ENCODE data around the gene CFAP298.

Gene CFAP298

GRCh38 chr21:32569261-32570230, 42.6 kb downstream of the CFAP298 start (continued):
- TF ChIP-seq ZBTB48 (tag by site-specific recombination; IDR thresholded peaks at IDR 0.05) (peak; percentile 93), ZNF549 (tag by site-specific recombination; IDR thresholded peaks at IDR 0.05) (no peak), ZNF658 (tag by site-specific recombination; IDR thresholded peaks at IDR 0.05) (no peak), WT1 (tag by site-specific recombination; IDR thresholded peaks at IDR 0.05) (0 out of 2 replicates have a peak, but pooled peaks have one; percentile 26), ZSCAN23 (tag by site-specific recombination; IDR thresholded peaks at IDR 0.05) (no peak; the same call in 1 of the 2 replicates), ZNF184 (tag by site-specific recombination; IDR thresholded peaks at IDR 0.05) (peak; percentile 90), EGR2 (tag by site-specific recombination; IDR thresholded peaks at IDR 0.05; ENCODE audit: low read depth) (peak; percentile 82), ZNF157 (tag by site-specific recombination; IDR thresholded peaks at IDR 0.05) (no peak), BCL11B (tag by site-specific recombination; IDR thresholded peaks at IDR 0.05; ENCODE audit: low read depth) (no peak), ZNF488 (tag by site-specific recombination; IDR thresholded peaks at IDR 0.05) (no peak), ZNF529 (tag by site-specific recombination; IDR thresholded peaks at IDR 0.05; ENCODE audit: insufficient replicate concordance) (no peak), ZNF114 (tag by site-specific recombination; IDR thresholded peaks at IDR 0.05) (no peak), SETDB1 (IDR thresholded peaks at IDR 0.05; ENCODE audit: insufficient read length, low read length) (no peak), ZNF175 (tag by site-specific recombination; IDR thresholded peaks at IDR 0.05) (no peak), ZNF777 (tag by site-specific recombination; IDR thresholded peaks at IDR 0.05; ENCODE audit: borderline replicate concordance) (no peak), ZNF426 (tag by site-specific recombination; IDR thresholded peaks at IDR 0.05) (no peak), ZNF311 (tag by site-specific recombination; IDR thresholded peaks at IDR 0.05; ENCODE audit: borderline replicate concordance) (no peak), GLI4 (tag by site-specific recombination; IDR thresholded peaks at IDR 0.05) (no peak), ZNF354C (tag by site-specific recombination; IDR thresholded peaks at IDR 0.05; ENCODE audit: borderline replicate concordance, low read depth) (no peak)
- TF ChIP-seq, protein P1, sequence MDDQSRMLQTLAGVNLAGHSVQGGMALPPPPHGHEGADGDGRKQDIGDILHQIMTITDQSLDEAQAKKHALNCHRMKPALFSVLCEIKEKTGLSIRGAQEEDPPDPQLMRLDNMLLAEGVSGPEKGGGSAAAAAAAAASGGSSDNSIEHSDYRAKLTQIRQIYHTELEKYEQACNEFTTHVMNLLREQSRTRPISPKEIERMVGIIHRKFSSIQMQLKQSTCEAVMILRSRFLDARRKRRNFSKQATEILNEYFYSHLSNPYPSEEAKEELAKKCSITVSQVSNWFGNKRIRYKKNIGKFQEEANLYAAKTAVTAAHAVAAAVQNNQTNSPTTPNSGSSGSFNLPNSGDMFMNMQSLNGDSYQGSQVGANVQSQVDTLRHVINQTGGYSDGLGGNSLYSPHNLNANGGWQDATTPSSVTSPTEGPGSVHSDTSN (CRISPR knock-in tag; IDR thresholded peaks at IDR 0.05) = peak; percentile 75; the same call in 1 of the 2 replicates
- TF ChIP-seq, protein P2, sequence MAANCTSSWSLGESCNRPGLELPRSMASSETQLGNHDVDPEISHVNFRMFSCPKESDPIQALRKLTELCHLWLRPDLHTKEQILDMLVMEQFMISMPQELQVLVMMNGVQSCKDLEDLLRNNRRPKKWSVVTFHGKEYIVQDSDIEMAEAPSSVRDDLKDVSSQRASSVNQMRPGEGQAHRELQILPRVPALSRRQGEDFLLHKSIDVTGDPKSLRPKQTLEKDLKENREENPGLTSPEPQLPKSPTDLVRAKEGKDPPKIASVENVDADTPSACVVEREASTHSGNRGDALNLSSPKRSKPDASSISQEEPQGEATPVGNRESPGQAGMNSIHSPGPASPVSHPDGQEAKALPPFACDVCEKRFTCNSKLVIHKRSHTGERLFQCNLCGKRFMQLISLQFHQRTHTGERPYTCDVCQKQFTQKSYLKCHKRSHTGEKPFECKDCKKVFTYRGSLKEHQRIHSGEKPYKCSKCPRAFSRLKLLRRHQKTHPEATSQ (tag by site-specific recombination; IDR thresholded peaks at IDR 0.05) = peak; percentile 57; the same call in 1 of the 2 replicates
- TF ChIP-seq, protein P3, sequence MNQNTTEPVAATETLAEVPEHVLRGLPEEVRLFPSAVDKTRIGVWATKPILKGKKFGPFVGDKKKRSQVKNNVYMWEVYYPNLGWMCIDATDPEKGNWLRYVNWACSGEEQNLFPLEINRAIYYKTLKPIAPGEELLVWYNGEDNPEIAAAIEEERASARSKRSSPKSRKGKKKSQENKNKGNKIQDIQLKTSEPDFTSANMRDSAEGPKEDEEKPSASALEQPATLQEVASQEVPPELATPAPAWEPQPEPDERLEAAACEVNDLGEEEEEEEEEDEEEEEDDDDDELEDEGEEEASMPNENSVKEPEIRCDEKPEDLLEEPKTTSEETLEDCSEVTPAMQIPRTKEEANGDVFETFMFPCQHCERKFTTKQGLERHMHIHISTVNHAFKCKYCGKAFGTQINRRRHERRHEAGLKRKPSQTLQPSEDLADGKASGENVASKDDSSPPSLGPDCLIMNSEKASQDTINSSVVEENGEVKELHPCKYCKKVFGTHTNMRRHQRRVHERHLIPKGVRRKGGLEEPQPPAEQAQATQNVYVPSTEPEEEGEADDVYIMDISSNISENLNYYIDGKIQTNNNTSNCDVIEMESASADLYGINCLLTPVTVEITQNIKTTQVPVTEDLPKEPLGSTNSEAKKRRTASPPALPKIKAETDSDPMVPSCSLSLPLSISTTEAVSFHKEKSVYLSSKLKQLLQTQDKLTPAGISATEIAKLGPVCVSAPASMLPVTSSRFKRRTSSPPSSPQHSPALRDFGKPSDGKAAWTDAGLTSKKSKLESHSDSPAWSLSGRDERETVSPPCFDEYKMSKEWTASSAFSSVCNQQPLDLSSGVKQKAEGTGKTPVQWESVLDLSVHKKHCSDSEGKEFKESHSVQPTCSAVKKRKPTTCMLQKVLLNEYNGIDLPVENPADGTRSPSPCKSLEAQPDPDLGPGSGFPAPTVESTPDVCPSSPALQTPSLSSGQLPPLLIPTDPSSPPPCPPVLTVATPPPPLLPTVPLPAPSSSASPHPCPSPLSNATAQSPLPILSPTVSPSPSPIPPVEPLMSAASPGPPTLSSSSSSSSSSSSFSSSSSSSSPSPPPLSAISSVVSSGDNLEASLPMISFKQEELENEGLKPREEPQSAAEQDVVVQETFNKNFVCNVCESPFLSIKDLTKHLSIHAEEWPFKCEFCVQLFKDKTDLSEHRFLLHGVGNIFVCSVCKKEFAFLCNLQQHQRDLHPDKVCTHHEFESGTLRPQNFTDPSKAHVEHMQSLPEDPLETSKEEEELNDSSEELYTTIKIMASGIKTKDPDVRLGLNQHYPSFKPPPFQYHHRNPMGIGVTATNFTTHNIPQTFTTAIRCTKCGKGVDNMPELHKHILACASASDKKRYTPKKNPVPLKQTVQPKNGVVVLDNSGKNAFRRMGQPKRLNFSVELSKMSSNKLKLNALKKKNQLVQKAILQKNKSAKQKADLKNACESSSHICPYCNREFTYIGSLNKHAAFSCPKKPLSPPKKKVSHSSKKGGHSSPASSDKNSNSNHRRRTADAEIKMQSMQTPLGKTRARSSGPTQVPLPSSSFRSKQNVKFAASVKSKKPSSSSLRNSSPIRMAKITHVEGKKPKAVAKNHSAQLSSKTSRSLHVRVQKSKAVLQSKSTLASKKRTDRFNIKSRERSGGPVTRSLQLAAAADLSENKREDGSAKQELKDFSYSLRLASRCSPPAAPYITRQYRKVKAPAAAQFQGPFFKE (tag by site-specific recombination; IDR thresholded peaks at IDR 0.05; ENCODE audit: borderline replicate concordance) = no peak
- TF ChIP-seq, protein P4, sequence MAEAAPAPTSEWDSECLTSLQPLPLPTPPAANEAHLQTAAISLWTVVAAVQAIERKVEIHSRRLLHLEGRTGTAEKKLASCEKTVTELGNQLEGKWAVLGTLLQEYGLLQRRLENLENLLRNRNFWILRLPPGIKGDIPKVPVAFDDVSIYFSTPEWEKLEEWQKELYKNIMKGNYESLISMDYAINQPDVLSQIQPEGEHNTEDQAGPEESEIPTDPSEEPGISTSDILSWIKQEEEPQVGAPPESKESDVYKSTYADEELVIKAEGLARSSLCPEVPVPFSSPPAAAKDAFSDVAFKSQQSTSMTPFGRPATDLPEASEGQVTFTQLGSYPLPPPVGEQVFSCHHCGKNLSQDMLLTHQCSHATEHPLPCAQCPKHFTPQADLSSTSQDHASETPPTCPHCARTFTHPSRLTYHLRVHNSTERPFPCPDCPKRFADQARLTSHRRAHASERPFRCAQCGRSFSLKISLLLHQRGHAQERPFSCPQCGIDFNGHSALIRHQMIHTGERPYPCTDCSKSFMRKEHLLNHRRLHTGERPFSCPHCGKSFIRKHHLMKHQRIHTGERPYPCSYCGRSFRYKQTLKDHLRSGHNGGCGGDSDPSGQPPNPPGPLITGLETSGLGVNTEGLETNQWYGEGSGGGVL (tag by site-specific recombination; IDR thresholded peaks at IDR 0.05) = peak; percentile 83
- TF ChIP-seq, protein P5, sequence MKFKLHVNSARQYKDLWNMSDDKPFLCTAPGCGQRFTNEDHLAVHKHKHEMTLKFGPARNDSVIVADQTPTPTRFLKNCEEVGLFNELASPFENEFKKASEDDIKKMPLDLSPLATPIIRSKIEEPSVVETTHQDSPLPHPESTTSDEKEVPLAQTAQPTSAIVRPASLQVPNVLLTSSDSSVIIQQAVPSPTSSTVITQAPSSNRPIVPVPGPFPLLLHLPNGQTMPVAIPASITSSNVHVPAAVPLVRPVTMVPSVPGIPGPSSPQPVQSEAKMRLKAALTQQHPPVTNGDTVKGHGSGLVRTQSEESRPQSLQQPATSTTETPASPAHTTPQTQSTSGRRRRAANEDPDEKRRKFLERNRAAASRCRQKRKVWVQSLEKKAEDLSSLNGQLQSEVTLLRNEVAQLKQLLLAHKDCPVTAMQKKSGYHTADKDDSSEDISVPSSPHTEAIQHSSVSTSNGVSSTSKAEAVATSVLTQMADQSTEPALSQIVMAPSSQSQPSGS (tag by site-specific recombination; IDR thresholded peaks at IDR 0.05; ENCODE audit: low read depth) = no peak
